K562 (cell line): ENCODE measurements around the gene RIOK3. TPM values are rescaled to one million over a fixed set of nuclear protein-coding genes. Genes with fewer than 3 reads are reported as not detected.

Source experiments
- ATAC-seq: fragments of 200-7000 bp; cut with Tn5 transposase; 3 replicates; pipeline ENCODE4 v1.9.1; 2020; ENCODE audit warnings: moderate library complexity
- Bru-seq: library from RNA; stranded (reverse); fragments of 400-500 nt; gene quantifications from one replicate; lab custom pipeline; 2021; lab: Mats Ljungman, UMichigan
- BruChase-seq, 2 experiments: library from RNA; stranded (reverse); fragments of 400-500 nt; gene quantifications; one replicate each; lab custom pipeline; 2021; lab: Mats Ljungman, UMichigan
- BruUV-seq: library from RNA; stranded (reverse); fragments of 400-500 nt; replicated peaks from 2 replicates; lab custom pipeline; 2021; lab: Mats Ljungman, UMichigan
- CTCF ChIA-PET: fragments of 300-600 bp; formaldehyde crosslinking; extraction: SDS; loops from one replicate; lab custom pipeline; 2021; ENCODE audit warnings: low intra/inter-chr PET ratio; lab: Yijun Ruan, JAX
- POLR2A ChIA-PET: fragments of 300-600, 350-650 bp; sonication (Branson Sonifier 250); formaldehyde crosslinking; extraction: SDS; loops from one replicate; lab custom pipeline; 2021; ENCODE audit warnings: antibody characterized with exemption, inconsistent platforms; lab: Yijun Ruan, JAX
- DNase-seq, 4 experiments: peaks; one replicate each; pipeline versions ENCODE4 v3.0.0 to v3.0.0-alpha.2; 2011 to 2018; ENCODE audit warnings: low spot score in 3 of 4, mixed read lengths in 3 of 4; ENCODE audit errors: extremely low read depth in 1 of 4
- FAIRE-seq: peaks from 2 replicates; lab custom pipeline; 2011; peaks lifted over from hg19 to GRCh38; lab: Jason Lieb, UNC
- H2AFZ ChIP-seq: 2 replicates; pipeline ENCODE4 v1.6.0; 2011; ENCODE audit warnings: low read depth, low read length, control low read depth, inconsistent platforms
- H3K27ac ChIP-seq: fragments of 200-600 bp; 3 replicates; pipeline ENCODE4 v1.8.0; 2011; ENCODE audit warnings: low read depth, mild to moderate bottlenecking, control low read depth, inconsistent platforms, low read length, moderate library complexity, mixed read lengths; ENCODE audit errors: extremely low read depth
- H3K27me3 ChIP-seq, 2 experiments: fragments of 300-600 bp in 1 of 2; 2 replicates in 1 of 2; 3 replicates in 1 of 2; pipeline versions ENCODE4 v1.6.0 to v1.8.0; 2011; ENCODE audit warnings: inconsistent platforms in 2 of 2, low read length in 2 of 2, mild to moderate bottlenecking in 1 of 2, mixed read lengths in 1 of 2, moderate library complexity in 1 of 2; ENCODE audit not compliant: control insufficient read depth in 2 of 2, insufficient read depth in 2 of 2
- H3K36me3 ChIP-seq: fragments of 300-600 bp; 3 replicates; pipeline ENCODE4 v1.8.0; 2011; ENCODE audit warnings: mild to moderate bottlenecking, low read length, inconsistent platforms; ENCODE audit not compliant: control insufficient read depth, insufficient read depth
- H3K4me1 ChIP-seq, 2 experiments: fragments of 200-600 bp in 1 of 2; replicated peaks in 1 of 2; 2 replicates in 1 of 2; 3 replicates in 1 of 2; pipeline versions ENCODE4 v1.5.1 to v1.8.0; 2011; ENCODE audit warnings: inconsistent platforms in 2 of 2, low read length in 2 of 2, mild to moderate bottlenecking in 1 of 2, mixed read lengths in 1 of 2, moderate library complexity in 1 of 2; ENCODE audit not compliant: control insufficient read depth in 2 of 2, insufficient read depth in 2 of 2
- H3K4me2 ChIP-seq: 2 replicates; pipeline ENCODE4 v1.6.1; 2011; ENCODE audit warnings: low read length, control low read depth, inconsistent platforms, mixed read lengths; ENCODE audit not compliant: insufficient read depth
- H3K4me3 ChIP-seq: fragments of 200-600 bp; sonication (generic), shearing (Covaris generic); 2 replicates; pipeline ENCODE4 v1.5.1; 2016; ENCODE audit warnings: control low read depth, inconsistent platforms
- H3K79me2 ChIP-seq: fragments of 200-600 bp; 3 replicates; pipeline ENCODE4 v1.8.0; 2011; ENCODE audit warnings: low read length, inconsistent platforms; ENCODE audit not compliant: control insufficient read depth, insufficient read depth
- H3K9ac ChIP-seq, 2 experiments: 2 replicates each; pipeline versions ENCODE4 v1.6.0 to v1.6.1; 2011; ENCODE audit warnings: low read depth in 2 of 2, low read length in 2 of 2, control low read depth in 1 of 2, inconsistent platforms in 1 of 2, mild to moderate bottlenecking in 1 of 2, mixed read lengths in 1 of 2; ENCODE audit not compliant: insufficient read depth in 1 of 2
- H3K9me1 ChIP-seq: one replicate; pipeline ENCODE4 v1.6.0; 2011; ENCODE audit warnings: inconsistent platforms, mild to moderate bottlenecking, low read length, moderate library complexity; ENCODE audit not compliant: control insufficient read depth, insufficient read depth
- H3K9me3 ChIP-seq: replicated peaks from 2 replicates; pipeline ENCODE4 v1.5.1; 2011; ENCODE audit warnings: low read depth, low read length, inconsistent platforms; ENCODE audit not compliant: control insufficient read depth, insufficient read depth
- H4K20me1 ChIP-seq: replicated peaks from 2 replicates; pipeline ENCODE4 v1.6.1; 2011; ENCODE audit warnings: low read length, inconsistent platforms, mixed read lengths; ENCODE audit not compliant: control insufficient read depth, insufficient read depth
- GTF2B ChIP-seq: IDR thresholded peaks from 2 replicates; pipeline ENCODE4 v1.6.1; 2011; ENCODE audit not compliant: insufficient read length; ENCODE audit errors: extremely low read depth
- HES1 ChIP-seq: fragments of 450-650 bp; IDR thresholded peaks from 2 replicates; pipeline ENCODE4 v1.6.1; 2016; ENCODE audit warnings: low read depth, mild to moderate bottlenecking, moderate library complexity
- KHSRP ChIP-seq: fragments of 450-650 bp; IDR thresholded peaks from 2 replicates; pipeline ENCODE4 v1.6.1; 2017
- KLF13 ChIP-seq: fragments of 450-650 bp; IDR thresholded peaks from 2 replicates; pipeline ENCODE4 v1.6.1; 2016; ENCODE audit warnings: missing genetic modification characterization, low read depth, mild to moderate bottlenecking, missing compliant biosample characterization, moderate library complexity, borderline replicate concordance
- POLR2G ChIP-seq: fragments of 200-400 bp; formaldehyde crosslinking; IDR thresholded peaks from 2 replicates; pipeline ENCODE4 v1.6.1; 2017; ENCODE audit warnings: low read depth, mild to moderate bottlenecking, antibody characterized with exemption, low read length, moderate library complexity
- SRSF9 ChIP-seq: fragments of 200-400 bp; formaldehyde crosslinking; IDR thresholded peaks from 2 replicates; pipeline ENCODE4 v1.6.1; 2017; ENCODE audit warnings: low read depth, low read length, borderline replicate concordance
- TRIM24 ChIP-seq, 2 experiments: fragments of 450-650 bp; IDR thresholded peaks; 2 replicates each; pipeline ENCODE4 v1.6.1; 2016
- ZBTB26 ChIP-seq: fragments of 450-650 bp; formaldehyde crosslinking; IDR thresholded peaks from 2 replicates; pipeline ENCODE4 v1.4.0; 2022; ENCODE audit warnings: missing genetic modification characterization
- WGBS: fragments of 100-300 bp; shearing (Covaris generic); methylation state at CpG from one replicate; pipeline ENCODE4 v1.1.6; 2016; ENCODE audit warnings: low coverage, mixed read lengths; ENCODE audit not compliant: insufficient coverage; ENCODE audit errors: missing lambda C conversion rate; 5-methylcytosine and 5-hydroxymethylcytosine counted together
- in situ Hi-C: fragments of 300-500 bp; cut with MboI; formaldehyde crosslinking; loops from 4 replicates; pipeline ENCODE4 v1.15.0; 2018; ENCODE audit warnings: inconsistent platforms, mixed read lengths
- intact Hi-C: fragments of 100-400 bp; cut with micrococcal nuclease; formaldehyde crosslinking; loops from 2 replicates; pipeline ENCODE4 v1.14.2; 2022
- long read RNA-seq, 3 experiments: library from polyadenylated mRNA in 2 of 3; library from RNA in 1 of 3; unstranded in 2 of 3; stranded (forward) in 1 of 3; transcript quantifications; one replicate each; pipeline ENCODE4 v2.0.0, GENCODE V29; 2019 to 2022
- polyA minus RNA-seq, 3 experiments: library from RNA; depleted of rRNA, polyadenylated mRNA; stranded (reverse); fragments of >200 nt; gene quantifications; 2 replicates each; pipeline ENCODE4 v1.2.3, GENCODE V29; 2011
- polyA plus RNA-seq, 8 experiments: library from polyadenylated mRNA; depleted of rRNA in 4 of 8; stranded (reverse) in 5 of 8; unstranded in 3 of 8; fragments of >200 nt; fragmentation: Nextera tagmentation in 2 of 8; fragmentation: Illumina TruSeq in 1 of 8; extraction: Ambion mirVana in 2 of 8; extraction: Trizol in 1 of 8; gene quantifications; 2 replicates each; pipeline versions ENCODE4 v1.2.1 to v1.2.3, GENCODE V29; 2011 to 2014; ENCODE audit warnings: inconsistent platforms in 1 of 8, missing spikeins in 1 of 8
- total RNA-seq, 7 experiments: library from RNA; depleted of rRNA in 6 of 7; stranded (reverse); fragments of >200 nt in 6 of 7; fragmentation: Illumina TruSeq in 2 of 7; extraction: Trizol in 2 of 7; gene quantifications; 2 replicates each; pipeline versions ENCODE4 v1.2.1 to v1.2.3, GENCODE V29; 2011 to 2021; ENCODE audit warnings: low replicate concordance in 1 of 7

The RIOK3 gene, protein sequence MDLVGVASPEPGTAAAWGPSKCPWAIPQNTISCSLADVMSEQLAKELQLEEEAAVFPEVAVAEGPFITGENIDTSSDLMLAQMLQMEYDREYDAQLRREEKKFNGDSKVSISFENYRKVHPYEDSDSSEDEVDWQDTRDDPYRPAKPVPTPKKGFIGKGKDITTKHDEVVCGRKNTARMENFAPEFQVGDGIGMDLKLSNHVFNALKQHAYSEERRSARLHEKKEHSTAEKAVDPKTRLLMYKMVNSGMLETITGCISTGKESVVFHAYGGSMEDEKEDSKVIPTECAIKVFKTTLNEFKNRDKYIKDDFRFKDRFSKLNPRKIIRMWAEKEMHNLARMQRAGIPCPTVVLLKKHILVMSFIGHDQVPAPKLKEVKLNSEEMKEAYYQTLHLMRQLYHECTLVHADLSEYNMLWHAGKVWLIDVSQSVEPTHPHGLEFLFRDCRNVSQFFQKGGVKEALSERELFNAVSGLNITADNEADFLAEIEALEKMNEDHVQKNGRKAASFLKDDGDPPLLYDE
- 90.6 and 225 TPM in 2 replicates for total RNA-seq (2011; cell fraction: chromatin; rRNA removed; ENCODE audit: low replicate concordance)
- total RNA-seq (2011; cell fraction: nucleolus; rRNA removed): 55.7 and 61.2 TPM in 2 replicates
- 83.1 and 87.0 TPM in 2 replicates for total RNA-seq (2011; cell fraction: nucleoplasm; rRNA removed)
- total RNA-seq (2014; rRNA removed): 52.1 and 63.1 TPM in 2 replicates
- total RNA-seq (2014; rRNA removed; fragmentation: Illumina TruSeq; extraction: Trizol): 85.2 and 99.9 TPM in 2 replicates
- 72.2 and 73.3 TPM in 2 replicates for total RNA-seq (2015; rRNA removed; fragmentation: Illumina TruSeq; extraction: Trizol)
- 61.2 and 62.9 TPM in 2 replicates for total RNA-seq (2021)
- polyA plus RNA-seq (2011; rRNA removed): 85.1 and 89.5 TPM in 2 replicates
- polyA plus RNA-seq (2011; cell fraction: cytosol; rRNA removed): 26.9 and 30.9 TPM in 2 replicates
- polyA plus RNA-seq (2011; cell fraction: nucleus; rRNA removed): 50.2 and 79.8 TPM in 2 replicates
- polyA plus RNA-seq (2012): 67.3 and 78.4 TPM in 2 replicates
- 71.4 and 80.5 TPM in 2 replicates for polyA plus RNA-seq (2014; fragmentation: Illumina TruSeq; extraction: Trizol)
- polyA plus RNA-seq (2014; fragmentation: Nextera tagmentation; extraction: Ambion mirVana): 10 to 100 TPM; 21.4 to 39.4 TPM
- polyA plus RNA-seq (2014; rRNA removed): 53.9 and 57.4 TPM in 2 replicates
- polyA minus RNA-seq (2011; rRNA and poly(A)+ RNA removed): 109 and 130 TPM in 2 replicates
- 68.5 and 72.1 TPM in 2 replicates for polyA minus RNA-seq (2011; cell fraction: cytosol; rRNA and poly(A)+ RNA removed)
- polyA minus RNA-seq (2011; cell fraction: nucleus; rRNA and poly(A)+ RNA removed): 33.3 and 66.6 TPM in 2 replicates
- percentile 89 among the genes with signal in this experiment for Bru-seq, nascent RNA
- percentile 93 among the genes with signal in this experiment for BruChase-seq, experiment 1, labeled RNA remaining after a 2-hour chase
- percentile 95 among the genes with signal in this experiment for BruChase-seq, experiment 2, labeled RNA remaining after a 6-hour chase
- long read RNA-seq, experiment 1, full-length matches to known transcripts: 298 of 356 reads
- long read RNA-seq, experiment 1, partial matches to known transcripts: 18 of 356 reads
- long read RNA-seq, experiment 1, other reads (novel, unspliced or antisense): 40 of 356 reads
- long read RNA-seq, experiment 2, full-length matches to known transcripts: 13 of 58 reads
- long read RNA-seq, experiment 2, partial matches to known transcripts: 3 of 58 reads
- long read RNA-seq, experiment 2, other reads (novel, unspliced or antisense): 42 of 58 reads
- long read RNA-seq, experiment 3, full-length matches to known transcripts: 18 of 28 reads
- long read RNA-seq, experiment 3, partial matches to known transcripts: 7 of 28 reads
- long read RNA-seq, experiment 3, other reads (novel, unspliced or antisense): 3 of 28 reads

- H4K20me1 ChIP-seq: no peaks in the 10 kb centered on the region; the same call in 1 of the 2 replicates
- peaks cover 50% of the 10 kb centered on the region for H3K79me2 ChIP-seq
- intact Hi-C loops: no loop called here
- in situ Hi-C loops: no loop called here
- H3K27ac ChIP-seq: peak within 1 kb of the TSS; percentile 77
- DNase-seq (peak; percentile 95 to 99 (median 97)), ATAC-seq (peak; percentile 98), FAIRE-seq (peak; percentile 90)
- no peaks in the 10 kb centered on the region for H3K9me3 ChIP-seq
- peaks cover 12 to 22% of the 10 kb centered on the region in 2 experiments for H3K4me1 ChIP-seq
- H3K27me3 ChIP-seq: no peaks in the 10 kb centered on the region
- no peaks in the 10 kb centered on the region for H3K9me1 ChIP-seq
- WGBS: 1% methylated on average over 51 of the region's 60 CpGs
- H2AFZ ChIP-seq: peak within 1 kb of the TSS; percentile 96
- peak within 1 kb of the TSS; percentile 85 to 94 for H3K9ac ChIP-seq
- H3K36me3 ChIP-seq: peaks cover 9% of the 10 kb centered on the region; the same call in 2 of the 3 replicates
- TSS peak; percentile 63 for BruUV-seq
- H3K4me3 ChIP-seq: peak within 1 kb of the TSS; percentile 94
- peak within 1 kb of the TSS; percentile 98 for H3K4me2 ChIP-seq
- POLR2A ChIA-PET: interaction anchor here (0.6 to 2.2 kb wide), 10 partner anchors 10 to 55 kb away, joined by 3 to 6 read pairs (median 4); no protein-coding TSS in a partner anchor
- CTCF ChIA-PET: interaction anchor here (0.5 kb wide), 1 partner anchor 9 kb away, joined by 3 read pairs; no protein-coding TSS in a partner anchor
- TF ChIP-seq SRSF9: no peak
- TF ChIP-seq ZBTB26 (CRISPR knock-in tag): 0 out of 2 replicates have a peak, but pooled peaks have one; percentile 45
- no peak for TF ChIP-seq KHSRP
- TF ChIP-seq POLR2G: peak; percentile 97
- TF ChIP-seq HES1: no peak
- TF ChIP-seq GTF2B: no peak
- TF ChIP-seq TRIM24 (IDR thresholded peaks at IDR 0.05): 0 out of 4 replicates have a peak, but pooled peaks of 1 of the 2 experiments have one; percentile 6
- TF ChIP-seq KLF13 (tag): no peak
Measured at GRCh38 chr18:23452728-23453679, at the start of gene RIOK3. RIOK3 (plus strand) TSS chr18:23453287; CDS start chr18:23453440, 153 bp downstream.
